ENCODE results near the gene ZSCAN26.
"Not testable (repeated sequence)": the region's sequence is repeated elsewhere in the genome, so short reads cannot be mapped to it uniquely, and the experiment has no call there.

The ZSCAN26 gene

GRCh38 chr6:28312939-28313338, 46.0 kb downstream of the ZSCAN26 start:
- Histone ChIP-seq H3K4me1 (ENCODE audit: control insufficient read depth in 1 of 2, insufficient read depth in 2 of 2, low read length in 2 of 2) (no peaks in the 10 kb centered on the region), H4K8ac (ENCODE audit: low read depth, low read length) (no peak overlapping the region), H3K14ac (ENCODE audit: low read length) (no peak overlapping the region), H2AFZ (ENCODE audit: insufficient read depth, low read length, poor library complexity) (no peak overlapping the region), H3K27ac (ENCODE audit: low read depth, low read length) (no peak overlapping the region), H2BK120ac (ENCODE audit: insufficient read depth, low read length, poor library complexity) (no peak overlapping the region), H3K79me1 (ENCODE audit: low read length) (no peaks in the 10 kb centered on the region), H3K27me3 (ENCODE audit: insufficient read depth, low read length) (no peaks in the 10 kb centered on the region), H3K9me3 (ENCODE audit: insufficient read depth, low read depth, low read length) (peaks cover 4% of the 10 kb centered on the region), H4K12ac (ENCODE audit: low read depth, low read length) (no peak overlapping the region), H3K4me3 (ENCODE audit: low read depth, low read length) (no peak overlapping the region), H3K23ac (ENCODE audit: low read length) (no peak overlapping the region), H3K36me3 (ENCODE audit: control insufficient read depth in 1 of 2, insufficient read depth in 2 of 2, low read length in 2 of 2) (no peaks in the 10 kb centered on the region), H4K91ac (ENCODE audit: low read depth, low read length) (no peak overlapping the region), H2AK5ac (ENCODE audit: low read length) (no peak overlapping the region), H3K18ac (ENCODE audit: low read length) (no peak overlapping the region), H3K79me2 (ENCODE audit: control insufficient read depth, insufficient read depth, low read length, poor library complexity) (no peaks in the 10 kb centered on the region), H3K4me2 (ENCODE audit: low read length) (no peak overlapping the region), H3K9ac (ENCODE audit: low read length) (no peak overlapping the region), H2BK12ac (ENCODE audit: low read length) (no peak overlapping the region), H2BK5ac (ENCODE audit: low read depth, low read length, poor library complexity) (no peak overlapping the region), H3K4ac (ENCODE audit: low read depth, low read length) (no peak overlapping the region)
- no peak for DNase-seq
- no CpG with 5 or more reads among the region's 23 CpGs for WGBS (ENCODE audit: extremely low coverage, insufficient coverage, insufficient read length)

- H2BK120ac ChIP-seq (ENCODE audit: insufficient read depth, low read length, poor library complexity) = no peak overlapping the region
- H3K27me3 ChIP-seq (ENCODE audit: insufficient read depth, low read length) = no peaks in the 10 kb centered on the region
- DNase-seq = no peak
- H2AK5ac ChIP-seq (ENCODE audit: low read length) = no peak overlapping the region
- no peak overlapping the region for H2BK5ac ChIP-seq (ENCODE audit: low read depth, low read length, poor library complexity)
- H3K14ac ChIP-seq (ENCODE audit: low read length) = no peak overlapping the region
- no peak overlapping the region for H3K23ac ChIP-seq (ENCODE audit: low read length)
- H3K9me3 ChIP-seq (ENCODE audit: insufficient read depth, low read depth, low read length) = peaks cover 4% of the 10 kb centered on the region
- H4K8ac ChIP-seq (ENCODE audit: low read depth, low read length) = no peak overlapping the region
- no peaks in the 10 kb centered on the region for H3K79me1 ChIP-seq (ENCODE audit: low read length)
- H4K91ac ChIP-seq (ENCODE audit: low read depth, low read length) = no peak overlapping the region
- WGBS (ENCODE audit: extremely low coverage, insufficient coverage, insufficient read length) = no CpG with 5 or more reads among the region's 3 CpGs
- no peak overlapping the region for H2BK12ac ChIP-seq (ENCODE audit: low read length)
- H3K9ac ChIP-seq (ENCODE audit: low read length) = no peak overlapping the region
- H2AFZ ChIP-seq (ENCODE audit: insufficient read depth, low read length, poor library complexity) = no peak overlapping the region
- no peaks in the 10 kb centered on the region for H3K4me1 ChIP-seq (ENCODE audit: control insufficient read depth in 1 of 2, insufficient read depth in 2 of 2, low read length in 2 of 2)
- no peak overlapping the region for H3K4me3 ChIP-seq (ENCODE audit: low read depth, low read length)
- H4K12ac ChIP-seq (ENCODE audit: low read depth, low read length) = no peak overlapping the region
- no peak overlapping the region for H3K4me2 ChIP-seq (ENCODE audit: low read length)
- no peak overlapping the region for H3K4ac ChIP-seq (ENCODE audit: low read depth, low read length)
- H3K27ac ChIP-seq (ENCODE audit: low read depth, low read length) = no peak overlapping the region
- H3K18ac ChIP-seq (ENCODE audit: low read length) = no peak overlapping the region
- no peaks in the 10 kb centered on the region for H3K36me3 ChIP-seq (ENCODE audit: control insufficient read depth in 1 of 2, insufficient read depth in 2 of 2, low read length in 2 of 2)
- no peaks in the 10 kb centered on the region for H3K79me2 ChIP-seq (ENCODE audit: control insufficient read depth, insufficient read depth, low read length, poor library complexity)
Measured at GRCh38 chr6:28315628-28316027, 48.7 kb downstream of the ZSCAN26 start.

GRCh38 chr6:28317866-28318265, 50.9 kb downstream of the ZSCAN26 start:
- H4K8ac ChIP-seq (ENCODE audit: low read depth, low read length); H3K4me3 ChIP-seq (ENCODE audit: low read depth, low read length); H3K18ac ChIP-seq (ENCODE audit: low read length); H3K36me3 ChIP-seq (ENCODE audit: control insufficient read depth in 1 of 2, insufficient read depth in 2 of 2, low read length in 2 of 2); H3K23ac ChIP-seq (ENCODE audit: low read length); H3K27me3 ChIP-seq (ENCODE audit: insufficient read depth, low read length); H2AK5ac ChIP-seq (ENCODE audit: low read length); H2BK12ac ChIP-seq (ENCODE audit: low read length); H3K4ac ChIP-seq (ENCODE audit: low read depth, low read length); H3K9ac ChIP-seq (ENCODE audit: low read length); H3K14ac ChIP-seq (ENCODE audit: low read length); H3K4me2 ChIP-seq (ENCODE audit: low read length); H3K79me1 ChIP-seq (ENCODE audit: low read length); H3K27ac ChIP-seq (ENCODE audit: low read depth, low read length); DNase-seq; H4K12ac ChIP-seq (ENCODE audit: low read depth, low read length); H2BK120ac ChIP-seq (ENCODE audit: insufficient read depth, low read length, poor library complexity); H2AFZ ChIP-seq (ENCODE audit: insufficient read depth, low read length, poor library complexity); H4K91ac ChIP-seq (ENCODE audit: low read depth, low read length); H2BK5ac ChIP-seq (ENCODE audit: low read depth, low read length, poor library complexity); H3K79me2 ChIP-seq (ENCODE audit: control insufficient read depth, insufficient read depth, low read length, poor library complexity); H3K4me1 ChIP-seq (ENCODE audit: control insufficient read depth in 1 of 2, insufficient read depth in 2 of 2, low read length in 2 of 2); H3K9me3 ChIP-seq (ENCODE audit: insufficient read depth, low read depth, low read length): not testable (repeated sequence)
- WGBS (ENCODE audit: extremely low coverage, insufficient coverage, insufficient read length) = no CpG with 5 or more reads among the region's 8 CpGs

GRCh38 chr6:28322661-28323060, 55.7 kb downstream of the ZSCAN26 start:
- H3K18ac ChIP-seq (ENCODE audit: low read length) = no peak overlapping the region
- peaks cover 3% of the 10 kb centered on the region for H3K27me3 ChIP-seq (ENCODE audit: insufficient read depth, low read length)
- H3K23ac ChIP-seq (ENCODE audit: low read length) = no peak overlapping the region
- H3K4me2 ChIP-seq (ENCODE audit: low read length) = no peak overlapping the region
- no peak overlapping the region for H2BK5ac ChIP-seq (ENCODE audit: low read depth, low read length, poor library complexity)
- H2AK5ac ChIP-seq (ENCODE audit: low read length) = no peak overlapping the region
- no peaks in the 10 kb centered on the region for H3K4me1 ChIP-seq (ENCODE audit: control insufficient read depth in 1 of 2, insufficient read depth in 2 of 2, low read length in 2 of 2)
- no peak overlapping the region for H4K91ac ChIP-seq (ENCODE audit: low read depth, low read length)
- H4K8ac ChIP-seq (ENCODE audit: low read depth, low read length) = no peak overlapping the region
- no CpG with 5 or more reads among the region's 3 CpGs for WGBS (ENCODE audit: extremely low coverage, insufficient coverage, insufficient read length)
- H2BK12ac ChIP-seq (ENCODE audit: low read length) = no peak overlapping the region
- H3K79me1 ChIP-seq (ENCODE audit: low read length) = no peaks in the 10 kb centered on the region
- H2AFZ ChIP-seq (ENCODE audit: insufficient read depth, low read length, poor library complexity) = no peak overlapping the region
- H3K79me2 ChIP-seq (ENCODE audit: control insufficient read depth, insufficient read depth, low read length, poor library complexity) = no peaks in the 10 kb centered on the region
- H3K36me3 ChIP-seq (ENCODE audit: control insufficient read depth in 1 of 2, insufficient read depth in 2 of 2, low read length in 2 of 2) = peaks cover 5 to 15% of the 10 kb centered on the region in 2 experiments
- no peak for DNase-seq
- H3K14ac ChIP-seq (ENCODE audit: low read length) = no peak overlapping the region
- no peak overlapping the region for H3K4me3 ChIP-seq (ENCODE audit: low read depth, low read length)
- no peak overlapping the region for H4K12ac ChIP-seq (ENCODE audit: low read depth, low read length)
- no peak overlapping the region for H3K9ac ChIP-seq (ENCODE audit: low read length)
- no peak overlapping the region for H2BK120ac ChIP-seq (ENCODE audit: insufficient read depth, low read length, poor library complexity)
- no peak overlapping the region for H3K27ac ChIP-seq (ENCODE audit: low read depth, low read length)
- no peak overlapping the region for H3K4ac ChIP-seq (ENCODE audit: low read depth, low read length)
- peaks cover 10% of the 10 kb centered on the region for H3K9me3 ChIP-seq (ENCODE audit: insufficient read depth, low read depth, low read length)

All from trophoblast cell (in vitro differentiated cells and primary cell).